ENCODE data around the gene ZMYND19. TPM values are rescaled to one million over a fixed set of nuclear protein-coding genes. Genes with fewer than 3 reads are reported as not detected.
"Not testable (repeated sequence)": the region's sequence is repeated elsewhere in the genome, so short reads cannot be mapped to it uniquely, and the experiment has no call there.

Gene ZMYND19
- total RNA-seq, 1 experiment from 2014 or later: 79.2 TPM

DNA sequence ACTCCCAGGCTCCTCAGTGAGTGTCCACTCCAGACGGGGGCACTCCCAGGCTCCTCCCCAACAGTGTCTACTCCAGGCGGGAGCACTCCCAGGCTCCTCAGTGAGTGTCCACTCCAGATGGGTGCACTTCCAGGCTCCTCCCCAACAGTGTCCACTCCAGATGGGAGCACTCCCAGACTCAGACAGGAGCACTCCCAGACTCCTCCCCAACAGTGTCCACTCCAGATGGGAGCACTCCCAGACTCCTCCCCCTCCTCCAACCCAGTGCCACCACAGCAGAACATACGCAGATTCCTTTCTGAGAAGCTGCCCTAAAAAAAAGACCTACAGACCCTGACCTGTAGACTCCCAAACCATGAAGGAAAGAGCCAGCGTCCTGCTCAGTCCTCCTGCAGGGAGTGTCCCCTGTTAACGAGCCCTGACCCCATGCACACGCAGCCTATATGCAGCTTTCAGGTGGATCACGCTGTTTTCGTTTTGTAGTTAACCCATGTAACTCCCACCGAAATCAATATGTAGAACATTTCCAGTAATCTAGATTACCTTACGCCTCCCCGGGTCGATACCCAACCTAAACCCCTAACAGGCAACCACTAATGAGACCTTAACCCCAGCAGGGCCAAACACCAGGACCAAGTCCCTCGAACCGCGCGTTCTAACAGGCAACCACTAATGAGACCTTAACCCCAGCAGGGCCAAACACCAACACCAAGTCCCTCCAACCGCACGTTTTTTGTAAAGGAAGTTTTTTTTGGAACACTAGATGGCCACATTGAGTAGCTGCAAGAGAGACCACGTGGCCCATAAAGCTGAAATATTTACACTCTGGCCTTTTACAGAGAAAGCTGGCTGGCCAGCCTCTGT is 55.8 kb downstream of the ZMYND19 start:
- Histone ChIP-seq H3K4me2 (ENCODE audit: insufficient read depth, insufficient read length, low read length) (no peak overlapping the region), H4K5ac (ENCODE audit: insufficient read length, low read depth, low read length) (no peak overlapping the region), H4K91ac (ENCODE audit: insufficient read length, low read depth, low read length) (no peak overlapping the region), H2BK5ac (ENCODE audit: insufficient read length, low read length) (no peak overlapping the region), H3K56ac (ENCODE audit: insufficient read length, low read depth, low read length) (no peak overlapping the region), H3K4ac (ENCODE audit: low read depth, low read length) (no peak overlapping the region), H4K20me1 (ENCODE audit: control insufficient read depth, insufficient read depth, insufficient read length) (peaks cover 7% of the 10 kb centered on the region), H4K8ac (replicated peaks; ENCODE audit: insufficient read length, low read depth, low read length) (no peak overlapping the region), H3T11ph (ENCODE audit: low read length) (no peak overlapping the region), H2BK12ac (ENCODE audit: insufficient read length, low read depth, low read length) (no peak overlapping the region), H3K9ac (ENCODE audit: extremely low read depth, insufficient read length, low read length) (no peak overlapping the region), H3K14ac (ENCODE audit: insufficient read depth, low read length) (no peak overlapping the region), H2BK120ac (ENCODE audit: low read depth, low read length, poor library complexity, severe bottlenecking) (no peak overlapping the region), H3K79me1 (ENCODE audit: insufficient read depth, low read depth, low read length, poor library complexity, severe bottlenecking) (no peaks in the 10 kb centered on the region), H3K23ac (ENCODE audit: insufficient read length, low read depth, low read length) (no peak overlapping the region), H3K27ac (ENCODE audit: insufficient read length, low read depth, low read length) (no peak overlapping the region), H3K27me3 (ENCODE audit: insufficient read depth, low read length) (no peaks in the 10 kb centered on the region), H2BK15ac (ENCODE audit: low read depth, low read length) (no peak overlapping the region), H3K4me1 (ENCODE audit: insufficient read depth, low read length) (no peaks in the 10 kb centered on the region), H2AK5ac (ENCODE audit: insufficient read length, low read length) (no peak overlapping the region), H2AFZ (ENCODE audit: low read length) (no peak overlapping the region), H3K9me3 (ENCODE audit: control insufficient read depth, low read depth, low read length) (no peaks in the 10 kb centered on the region), H3K23me2 (ENCODE audit: insufficient read length, low read depth, low read length, poor library complexity, severe bottlenecking) (peaks cover 2% of the 10 kb centered on the region), H2BK20ac (ENCODE audit: low read depth, low read length, poor library complexity, severe bottlenecking) (no peak overlapping the region), H3K79me2 (ENCODE audit: insufficient read depth, low read length) (no peaks in the 10 kb centered on the region), H3K18ac (ENCODE audit: insufficient read length, low read depth, low read length) (no peak overlapping the region)
- Mint-ChIP-seq H3K4me3 (no peak overlapping the region), H3K9me3 (peaks cover 10 to 24% of the 10 kb centered on the region in 2 experiments), H3K27me3 (ENCODE audit: low read depth) (peaks cover 5% of the 10 kb centered on the region), H3K4me1 (peaks cover 3 to 5% of the 10 kb centered on the region in 2 experiments), H3K27ac (no peak overlapping the region), H3K36me3 (ENCODE audit: insufficient read depth in 1 of 3, low read depth in 3 of 3) (peaks cover 4 to 8% (median 5%) of the 10 kb centered on the region in 3 experiments; a peak in 5 of 7 replicates)
- peak; percentile 59 for DNase-seq
- WGBS (ENCODE audit: extremely low coverage, insufficient read length, low lambda C conversion rate): no CpG with 5 or more reads among the region's 19 CpGs
- TF ChIP-seq, protein P1, sequence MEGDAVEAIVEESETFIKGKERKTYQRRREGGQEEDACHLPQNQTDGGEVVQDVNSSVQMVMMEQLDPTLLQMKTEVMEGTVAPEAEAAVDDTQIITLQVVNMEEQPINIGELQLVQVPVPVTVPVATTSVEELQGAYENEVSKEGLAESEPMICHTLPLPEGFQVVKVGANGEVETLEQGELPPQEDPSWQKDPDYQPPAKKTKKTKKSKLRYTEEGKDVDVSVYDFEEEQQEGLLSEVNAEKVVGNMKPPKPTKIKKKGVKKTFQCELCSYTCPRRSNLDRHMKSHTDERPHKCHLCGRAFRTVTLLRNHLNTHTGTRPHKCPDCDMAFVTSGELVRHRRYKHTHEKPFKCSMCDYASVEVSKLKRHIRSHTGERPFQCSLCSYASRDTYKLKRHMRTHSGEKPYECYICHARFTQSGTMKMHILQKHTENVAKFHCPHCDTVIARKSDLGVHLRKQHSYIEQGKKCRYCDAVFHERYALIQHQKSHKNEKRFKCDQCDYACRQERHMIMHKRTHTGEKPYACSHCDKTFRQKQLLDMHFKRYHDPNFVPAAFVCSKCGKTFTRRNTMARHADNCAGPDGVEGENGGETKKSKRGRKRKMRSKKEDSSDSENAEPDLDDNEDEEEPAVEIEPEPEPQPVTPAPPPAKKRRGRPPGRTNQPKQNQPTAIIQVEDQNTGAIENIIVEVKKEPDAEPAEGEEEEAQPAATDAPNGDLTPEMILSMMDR (conservative IDR thresholded peaks at IDR 0.05): peak; percentile 70

DNA sequence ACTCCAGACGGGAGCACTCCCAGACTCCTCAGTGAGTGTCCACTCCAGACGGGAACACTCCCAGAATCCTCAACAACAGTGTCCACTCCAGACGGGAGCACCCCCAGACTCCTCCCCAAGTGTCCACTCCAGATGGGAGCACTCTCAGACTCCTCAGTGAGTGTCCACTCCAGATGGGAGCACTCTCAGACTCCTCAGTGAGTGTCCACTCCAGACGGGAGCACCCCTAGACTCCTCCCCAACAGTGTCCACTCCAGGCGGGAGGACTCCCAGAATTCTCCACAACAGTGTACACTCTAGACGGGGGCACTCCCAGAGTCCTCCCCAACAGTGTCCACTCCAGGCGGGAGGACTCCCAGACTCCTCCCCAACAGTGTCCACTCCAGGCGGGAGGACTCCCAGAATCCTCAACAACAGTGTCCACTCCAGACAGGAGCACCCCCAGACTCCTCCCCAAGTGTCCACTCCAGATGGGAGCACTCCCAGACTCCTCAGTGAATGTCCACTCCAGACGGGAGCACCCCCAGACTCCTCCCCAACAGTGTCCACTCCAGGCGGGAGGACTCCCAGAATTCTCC is 57.3 kb downstream of the ZMYND19 start:
- not testable (repeated sequence) for DNase-seq; H4K91ac ChIP-seq (ENCODE audit: insufficient read length, low read depth, low read length); H3K4ac ChIP-seq (ENCODE audit: low read depth, low read length); H3K4me1 ChIP-seq (ENCODE audit: insufficient read depth, low read length); H2AK5ac ChIP-seq (ENCODE audit: insufficient read length, low read length); H2AFZ ChIP-seq (ENCODE audit: low read length); H2BK5ac ChIP-seq (ENCODE audit: insufficient read length, low read length); H3K14ac ChIP-seq (ENCODE audit: insufficient read depth, low read length); H3K27ac ChIP-seq (ENCODE audit: insufficient read length, low read depth, low read length); H3K79me2 ChIP-seq (ENCODE audit: insufficient read depth, low read length); H2BK15ac ChIP-seq (ENCODE audit: low read depth, low read length); H4K5ac ChIP-seq (ENCODE audit: insufficient read length, low read depth, low read length); H2BK120ac ChIP-seq (ENCODE audit: low read depth, low read length, poor library complexity, severe bottlenecking); H3K4me3 Mint-ChIP-seq; H2BK12ac ChIP-seq (ENCODE audit: insufficient read length, low read depth, low read length); H3K4me1 Mint-ChIP-seq; H3K79me1 ChIP-seq (ENCODE audit: insufficient read depth, low read depth, low read length, poor library complexity, severe bottlenecking); H3K18ac ChIP-seq (ENCODE audit: insufficient read length, low read depth, low read length); H3K4me2 ChIP-seq (ENCODE audit: insufficient read depth, insufficient read length, low read length); H3K9ac ChIP-seq (ENCODE audit: extremely low read depth, insufficient read length, low read length); H3K27me3 Mint-ChIP-seq (ENCODE audit: low read depth); H3K23me2 ChIP-seq (ENCODE audit: insufficient read length, low read depth, low read length, poor library complexity, severe bottlenecking); H4K20me1 ChIP-seq (ENCODE audit: control insufficient read depth, insufficient read depth, insufficient read length); H3T11ph ChIP-seq (ENCODE audit: low read length); H3K56ac ChIP-seq (ENCODE audit: insufficient read length, low read depth, low read length); H3K27me3 ChIP-seq (ENCODE audit: insufficient read depth, low read length); H3K23ac ChIP-seq (ENCODE audit: insufficient read length, low read depth, low read length); H3K27ac Mint-ChIP-seq; H4K8ac ChIP-seq (replicated peaks; ENCODE audit: insufficient read length, low read depth, low read length); H2BK20ac ChIP-seq (ENCODE audit: low read depth, low read length, poor library complexity, severe bottlenecking); H3K9me3 ChIP-seq (ENCODE audit: control insufficient read depth, low read depth, low read length); H3K36me3 Mint-ChIP-seq (ENCODE audit: insufficient read depth in 1 of 3, low read depth in 3 of 3)
- no CpG with 5 or more reads among the region's 10 CpGs for WGBS (ENCODE audit: extremely low coverage, insufficient read length, low lambda C conversion rate)
- H3K9me3 Mint-ChIP-seq: peaks cover 10 to 24% of the 10 kb centered on the region in 2 experiments

Data from H9 (cell line).